ENCODE measurements around the gene SRL.

- TF ChIP-seq CTCF (IDR thresholded peaks at IDR 0.05; ENCODE audit: low read depth, low read length), result no peak
- no peak for TF ChIP-seq POLR2A (IDR thresholded peaks at IDR 0.05; ENCODE audit: extremely low read depth, insufficient read length)
- TF ChIP-seq, protein P1, sequence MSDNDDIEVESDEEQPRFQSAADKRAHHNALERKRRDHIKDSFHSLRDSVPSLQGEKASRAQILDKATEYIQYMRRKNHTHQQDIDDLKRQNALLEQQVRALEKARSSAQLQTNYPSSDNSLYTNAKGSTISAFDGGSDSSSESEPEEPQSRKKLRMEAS (IDR thresholded peaks at IDR 0.05; ENCODE audit: low read depth, low read length), result no peak
- TF ChIP-seq MYC (IDR thresholded peaks at IDR 0.05; ENCODE audit: low read depth, low read length), result no peak
These were observed 100.3 kb downstream of the SRL start for GRCh38 chr16:4141604-4142003.

Measured in NB4 (cell line).